ENCODE results near the gene IL22RA2.

DNA sequence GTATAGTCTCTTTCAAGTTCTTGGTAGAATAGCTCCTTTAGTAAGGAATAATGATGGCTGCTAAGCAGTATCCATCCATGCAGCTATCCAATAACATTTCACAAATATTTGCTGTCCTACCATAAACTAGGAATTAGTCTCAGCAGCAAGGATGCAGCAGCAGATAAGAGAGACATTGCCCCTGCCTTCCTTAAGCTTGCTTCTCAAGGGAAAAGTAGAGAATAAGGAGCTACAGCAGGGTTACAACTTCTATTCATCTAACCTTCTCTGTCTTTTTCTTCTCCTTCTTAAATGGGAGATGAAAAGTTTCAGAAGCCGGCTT lies 2.4 kb downstream of the IL22RA2 start:
- TF ChIP-seq CTCF (conservative IDR thresholded peaks at IDR 0.05 in 1 of 2, IDR thresholded peaks at IDR 0.05 in 1 of 2; ENCODE audit: extremely low read depth in 1 of 2, insufficient read depth in 1 of 2, low read depth in 1 of 2, low read length in 2 of 2): no peak
- TF ChIP-seq EZH2 (IDR thresholded peaks at IDR 0.05; ENCODE audit: borderline replicate concordance, low read length): no peak

Data from mammary epithelial cell (primary cell).